NOMO-1 treated with DMSO at 0.1 percent for 48 hours (cell line): ENCODE results near the gene NBAS.

ENCODE experiments used
- DNase-seq: peaks from one replicate; lab custom pipeline; 2025; ENCODE audit not compliant: unreplicated experiment; lab: John Stamatoyannopoulos, UW

NBAS gene

GRCh38 chr2:15372019-15372418 is 189.1 kb downstream of the NBAS start:
- no peak for DNase-seq

GRCh38 chr2:15369129-15369528 is 192.0 kb downstream of the NBAS start:
- DNase-seq: peak; percentile 53

GRCh38 chr2:15367715-15368114 is 193.4 kb downstream of the NBAS start:
- DNase-seq: no peak

GRCh38 chr2:15367205-15367604 is 193.9 kb downstream of the NBAS start:
- DNase-seq: no peak

- DNase-seq: no peak
Observed at GRCh38 chr2:15365411-15365810, 195.7 kb downstream of the NBAS start.

- DNase-seq: no peak
Observed at GRCh38 chr2:15364561-15364960, 196.6 kb downstream of the NBAS start.

- no peak for DNase-seq
Observed at GRCh38 chr2:15363734-15364133, 197.4 kb downstream of the NBAS start.

GRCh38 chr2:15363142-15363541 is 198.0 kb downstream of the NBAS start:
- DNase-seq: no peak

GRCh38 chr2:15359716-15360531 is 201.2 kb downstream of the NBAS start:
- DNase-seq: no peak

GRCh38 chr2:15357922-15358321 is 203.2 kb downstream of the NBAS start:
- DNase-seq: no peak

GRCh38 chr2:15357186-15357585 is 203.9 kb downstream of the NBAS start:
- no peak for DNase-seq

GRCh38 chr2:15355386-15355785 is 205.7 kb downstream of the NBAS start:
- no peak for DNase-seq

GRCh38 chr2:15354596-15355366 is 206.4 kb downstream of the NBAS start:
- no peak for DNase-seq

- DNase-seq: no peak
Observed at GRCh38 chr2:15352363-15352762, 208.8 kb downstream of the NBAS start.

- no peak for DNase-seq
Observed at GRCh38 chr2:15348636-15349035, 212.5 kb downstream of the NBAS start.

- no peak for DNase-seq
Observed at GRCh38 chr2:15348045-15348444, 213.1 kb downstream of the NBAS start.

GRCh38 chr2:15346624-15347023 is 214.5 kb downstream of the NBAS start:
- no peak for DNase-seq

GRCh38 chr2:15337996-15338666 is 223.0 kb downstream of the NBAS start:
- DNase-seq: no peak

GRCh38 chr2:15334644-15335326 is 226.3 kb downstream of the NBAS start:
- no peak for DNase-seq

- no peak for DNase-seq
Observed at GRCh38 chr2:15331787-15332186, 229.3 kb downstream of the NBAS start.

GRCh38 chr2:15325296-15325695 is 235.8 kb downstream of the NBAS start:
- no peak for DNase-seq
